Dermis microvascular lymphatic vessel endothelial cell (primary cell): Measurements from ENCODE around the gene IRAK4. TPM values are rescaled to one million over a fixed set of nuclear protein-coding genes. Genes with fewer than 3 reads are reported as not detected.

Experiments
- DNase-seq, 2 donors: peaks; one replicate each; pipeline versions ENCODE4 v3.0.0 to v3.0.0-alpha.2; 2010; ENCODE audit warnings: low read depth in 2 of 2
- total RNA-seq: library from RNA; depleted of rRNA; stranded (reverse); fragments of >200 nt; gene quantifications from 2 replicates; pipeline ENCODE4 v1.2.1, GENCODE V29; 2014

The IRAK4 gene
- total RNA-seq, 1 donor from 2014 or later, result 11.7 TPM

- DNase-seq, result no peak
Observed at GRCh38 chr12:43766291-43766690, 7.5 kb downstream of the IRAK4 start.

DNA sequence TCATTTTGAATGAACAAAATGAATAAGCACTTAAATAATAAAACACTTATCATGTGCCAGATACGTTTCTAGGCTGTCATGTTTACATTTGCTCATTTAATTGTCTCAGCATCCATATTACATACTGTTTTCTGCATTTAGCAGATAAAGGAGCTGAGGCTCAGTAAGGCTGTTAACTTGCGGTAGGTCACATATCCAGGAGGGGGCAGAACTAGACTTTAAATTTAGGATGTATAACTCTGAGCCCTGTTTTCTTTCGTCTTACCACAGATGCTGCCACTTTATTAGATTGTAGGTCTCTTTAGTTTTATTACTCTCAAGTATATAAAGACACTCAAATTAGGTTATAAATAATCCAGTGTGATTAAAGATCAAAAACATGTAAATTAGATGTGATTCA, 17.7 kb downstream of the IRAK4 start:
- peak in 1 of 2 donors; percentile 19 for DNase-seq

DNA sequence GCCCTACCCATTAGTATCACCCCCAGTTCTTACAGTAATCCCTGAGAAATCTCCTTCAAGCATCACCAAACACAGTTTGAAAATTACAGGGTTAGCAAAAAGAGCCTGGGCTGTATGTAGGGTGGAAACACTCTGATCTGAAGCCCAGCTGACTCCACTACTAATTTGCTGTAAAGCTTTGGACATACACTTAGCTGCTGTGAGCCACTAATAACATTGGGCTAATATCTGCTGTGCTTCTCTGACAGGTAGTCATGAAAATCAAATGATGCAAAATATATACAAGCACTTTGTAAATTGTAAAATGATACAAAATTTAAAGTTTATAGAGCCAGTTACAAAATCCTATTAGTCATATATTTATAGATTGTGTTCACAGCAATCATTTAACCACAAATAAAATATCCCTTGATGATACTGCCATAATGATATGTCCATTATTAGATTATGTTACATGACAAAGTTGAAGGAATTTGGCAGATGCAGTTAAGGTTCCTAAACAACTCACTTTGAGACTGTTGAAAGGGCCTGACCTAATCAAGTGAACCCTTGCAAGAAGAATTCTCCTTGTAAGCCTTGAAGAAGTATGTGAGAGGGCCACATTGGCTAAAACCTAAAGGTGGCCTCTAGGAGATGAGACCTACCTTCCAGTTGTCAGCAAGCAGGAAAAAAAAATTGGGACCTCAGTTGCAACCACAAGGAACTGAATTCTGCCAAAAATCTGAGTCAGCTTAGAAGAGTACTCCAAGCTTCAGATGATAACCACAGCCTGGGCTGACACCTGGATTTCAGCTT, 28.3 kb downstream of the IRAK4 start:
- no peak for DNase-seq

DNA sequence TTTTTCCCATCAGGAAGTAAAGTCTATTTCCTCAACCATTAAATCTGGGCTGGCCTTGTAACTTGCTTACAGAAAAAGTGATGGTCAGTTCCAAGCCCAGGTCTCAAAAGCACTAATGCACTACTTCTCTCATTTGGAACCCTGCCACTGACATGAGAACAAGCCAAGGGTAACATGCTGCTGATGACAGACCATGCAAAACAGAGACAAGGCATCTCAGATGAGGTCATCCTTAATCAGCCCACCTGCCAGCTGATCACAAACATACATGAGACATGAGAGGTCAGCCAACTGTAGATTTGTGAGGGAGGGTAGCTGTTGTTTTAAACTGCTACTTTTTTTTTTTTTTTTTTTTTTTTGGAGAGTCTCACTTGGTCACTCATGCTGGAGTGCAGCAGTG, 31.2 kb downstream of the IRAK4 start:
- DNase-seq, result peak; percentile 82 to 91

GRCh38 chr12:43795716-43796280, 37.0 kb downstream of the IRAK4 start:
- no peak for DNase-seq

DNA sequence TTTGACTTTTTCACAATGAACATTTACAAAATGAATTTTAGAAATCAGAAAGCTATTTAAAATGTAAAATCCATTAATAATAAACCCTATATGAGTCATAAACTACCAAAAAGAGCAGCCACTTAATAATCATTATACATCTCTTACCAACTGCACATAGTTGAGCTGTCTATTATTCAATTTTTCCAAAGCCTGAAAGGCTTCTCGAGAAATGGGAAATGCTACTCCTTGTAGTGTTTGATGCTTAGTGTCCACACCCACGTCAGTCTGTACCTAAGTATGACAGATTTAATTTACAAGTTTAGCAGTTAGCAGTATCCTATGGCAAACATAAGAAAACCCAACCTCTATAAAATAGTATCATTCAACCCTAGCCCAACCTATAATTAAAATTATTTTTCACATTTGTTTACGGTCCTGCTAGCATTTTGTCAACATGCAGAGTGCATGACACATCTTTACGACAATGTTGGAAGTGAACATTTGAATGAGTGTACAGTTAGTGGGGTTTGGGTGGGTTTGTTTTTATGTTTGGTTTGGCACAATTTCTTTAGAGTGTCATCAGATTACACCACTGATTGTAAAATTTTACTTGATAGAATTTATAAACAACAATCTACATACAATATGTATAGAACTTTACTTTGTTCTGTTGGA, 38.9 kb downstream of the IRAK4 start:
- DNase-seq, result no peak

GRCh38 chr12:43805149-43805859, 46.6 kb downstream of the IRAK4 start:
- no peak for DNase-seq

- peak; percentile 39 to 84 for DNase-seq
Observed at GRCh38 chr12:43805860-43806736, 47.3 kb downstream of the IRAK4 start, which contains the start of gene TWF1. Gene TWF1 (minus strand): TSS chr12:43806317. CDS start chr12:43806245, 72 bp downstream.

DNA sequence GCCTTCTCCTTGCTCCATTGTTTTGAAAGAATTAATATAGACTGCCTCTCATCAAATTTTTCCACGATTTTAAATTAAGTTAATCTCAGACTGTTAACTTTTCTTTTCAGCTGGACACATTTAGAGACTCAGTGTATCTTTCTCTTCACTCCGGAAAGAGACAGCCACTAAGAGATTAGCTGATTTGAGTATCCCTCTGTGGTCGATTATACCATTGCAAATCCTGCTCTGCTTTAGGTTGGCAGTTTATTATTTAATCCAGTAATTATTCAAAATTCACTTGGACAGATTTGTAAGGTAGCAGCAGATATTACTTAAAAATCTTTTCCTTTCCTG, 48.0 kb downstream of the IRAK4 start:
- DNase-seq, result no peak

DNA sequence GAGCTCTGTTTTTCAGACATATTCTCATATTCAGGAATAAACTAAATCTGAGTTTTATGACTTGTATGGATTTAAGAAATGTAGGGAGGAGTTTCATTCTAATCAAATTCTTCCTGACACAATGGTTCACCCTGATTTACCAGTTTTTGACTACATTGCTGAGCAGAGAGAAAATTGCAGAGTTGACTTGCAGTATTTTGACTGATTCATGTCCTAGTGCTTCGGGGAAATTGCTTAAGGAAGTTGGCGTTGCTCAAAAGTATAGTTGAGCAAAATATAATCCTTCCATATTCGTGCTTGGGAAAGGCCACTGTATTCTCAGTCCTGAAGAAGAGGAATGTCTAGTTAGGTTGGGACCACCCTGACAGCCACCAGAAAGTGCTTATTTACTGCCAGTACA, 48.6 kb downstream of the IRAK4 start:
- DNase-seq, result no peak

GRCh38 chr12:43812057-43812456, 53.3 kb downstream of the IRAK4 start:
- DNase-seq, result no peak

DNA sequence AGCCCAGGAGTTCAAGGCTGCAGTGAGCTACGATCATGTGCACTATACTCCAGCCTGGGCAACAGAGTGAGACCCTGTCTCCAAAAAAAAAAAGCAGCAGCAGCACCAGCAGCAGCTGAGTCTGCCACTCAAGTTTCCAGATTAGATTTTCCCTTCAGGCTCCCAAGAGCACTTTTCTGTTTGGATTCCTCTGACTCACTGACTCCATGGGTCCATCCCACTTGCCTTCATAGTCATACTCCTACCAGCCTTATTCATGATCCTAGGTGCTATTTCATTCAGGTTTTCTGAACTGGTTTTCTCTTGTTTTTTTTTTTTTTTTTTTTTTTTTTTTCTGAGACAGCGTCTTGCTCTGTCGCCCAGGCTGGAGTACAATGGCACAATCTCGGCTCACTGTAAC, 54.2 kb downstream of the IRAK4 start:
- no peak for DNase-seq

DNA sequence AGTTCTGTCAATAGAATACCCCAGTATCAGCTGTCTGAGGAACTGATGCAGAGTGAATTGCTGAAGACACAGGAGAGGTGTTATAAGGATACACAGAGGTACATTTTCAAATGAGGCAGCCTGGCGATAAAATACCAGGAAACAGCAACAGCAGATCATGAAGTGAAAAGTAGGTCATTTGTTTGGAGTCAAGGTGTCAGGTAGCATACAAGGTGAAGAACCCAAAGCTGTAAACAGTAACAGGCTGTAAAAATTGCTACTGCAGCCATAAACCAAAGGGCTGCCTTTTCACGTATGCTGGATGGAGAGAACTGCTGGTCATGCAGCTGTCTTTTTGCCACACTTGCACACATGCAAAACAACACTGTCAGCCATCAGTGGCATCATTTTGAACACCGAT, 56.7 kb downstream of the IRAK4 start:
- no peak for DNase-seq

DNA sequence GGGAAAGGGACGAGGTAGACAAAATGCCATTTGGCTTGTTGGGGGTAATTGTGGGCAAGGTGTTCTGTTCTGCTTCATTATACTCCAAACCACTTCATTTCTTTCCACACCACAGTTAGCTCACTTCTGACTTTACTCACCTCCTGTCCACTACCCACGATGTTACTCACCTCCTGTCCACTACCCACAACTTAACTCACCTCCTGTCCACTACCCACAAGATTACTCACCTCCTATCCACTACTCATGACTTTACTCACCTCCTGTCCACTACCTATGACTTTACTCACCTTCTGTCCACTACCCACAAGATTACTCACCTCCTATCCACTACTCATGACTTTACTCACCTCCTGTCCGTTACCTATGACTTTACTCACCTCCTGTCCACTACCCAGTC, 57.4 kb downstream of the IRAK4 start:
- DNase-seq, result no peak

GRCh38 chr12:43824207-43824775, 65.5 kb downstream of the IRAK4 start:
- DNase-seq, result no peak

- no peak for DNase-seq
Observed at GRCh38 chr12:43826681-43827080, 67.9 kb downstream of the IRAK4 start.

DNA sequence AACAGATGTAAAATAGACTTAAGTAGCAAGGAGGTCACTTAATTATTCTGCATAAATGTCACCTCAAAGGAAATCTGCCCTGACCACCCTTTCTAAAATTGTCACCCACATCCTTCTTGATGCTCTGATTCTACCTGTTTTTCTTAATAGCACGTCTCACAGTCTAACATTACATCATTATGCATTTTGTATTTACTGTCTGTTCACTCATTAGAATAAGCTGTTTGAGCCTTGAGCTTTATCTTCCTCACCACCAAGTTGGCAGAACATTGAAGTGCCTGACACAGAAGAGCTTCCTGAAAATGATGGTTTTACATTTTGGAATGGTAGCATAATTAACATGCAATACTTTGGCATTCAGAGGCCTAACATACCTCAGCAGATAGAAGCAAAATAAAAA, 68.3 kb downstream of the IRAK4 start:
- DNase-seq, result no peak

DNA sequence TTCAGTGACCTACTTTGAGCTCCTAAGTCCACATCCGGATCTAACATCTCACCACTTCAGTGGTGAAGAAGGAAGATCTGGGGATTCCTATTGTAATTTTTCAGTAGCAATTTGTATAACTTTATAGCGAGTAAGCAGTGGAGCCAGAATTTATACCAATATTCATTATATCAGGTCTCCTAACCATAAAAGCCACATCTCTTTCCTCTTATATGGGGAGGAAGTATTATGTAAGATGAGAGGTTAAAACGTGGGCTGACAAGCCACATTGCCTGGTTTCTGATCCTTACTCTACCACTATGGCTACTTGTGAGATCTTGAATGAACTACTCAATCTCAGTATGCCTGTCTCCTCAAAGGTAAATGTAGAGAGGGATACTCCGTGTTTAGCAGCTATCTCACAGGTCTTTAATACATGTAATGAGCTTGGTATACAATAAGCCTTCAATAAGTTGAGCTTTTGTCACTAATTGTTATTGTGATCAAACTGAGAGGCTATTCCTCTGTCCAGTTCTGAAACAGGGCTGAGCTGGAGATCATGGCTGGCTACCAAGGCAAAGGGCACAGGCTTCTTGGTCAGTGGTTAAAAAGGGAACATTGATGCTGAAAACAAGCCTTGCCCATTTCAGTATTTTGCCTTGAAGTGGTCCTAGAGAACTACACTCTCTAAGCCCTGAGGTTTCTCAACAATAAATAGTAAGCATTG, 73.9 kb downstream of the IRAK4 start:
- no peak for DNase-seq

DNA sequence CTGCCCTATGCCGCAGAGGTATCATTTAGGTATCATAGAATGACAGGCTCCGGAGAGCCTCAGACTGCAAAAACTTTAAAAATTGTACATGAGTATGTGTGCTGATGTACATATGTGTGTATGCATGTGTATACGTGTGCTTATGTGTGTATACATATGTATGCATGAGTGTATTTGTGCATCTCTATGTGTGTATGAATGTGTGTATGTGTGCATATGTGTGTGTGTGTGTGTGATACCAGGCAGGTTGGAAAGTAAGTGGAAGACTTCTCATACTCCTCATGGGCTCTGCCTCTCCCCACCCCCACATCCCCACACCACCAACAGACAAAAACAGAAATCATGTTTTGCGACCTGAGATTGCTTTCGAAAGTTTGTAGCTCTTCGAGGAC, 76.5 kb downstream of the IRAK4 start:
- no peak for DNase-seq
